Measurements from ENCODE around the gene USP40. TPM values are rescaled to one million over a fixed set of nuclear protein-coding genes. Genes with fewer than 3 reads are reported as not detected.

USP40 gene
- total RNA-seq: 28.6 and 29.3 TPM in 2 replicates

GRCh38 chr2:233566141-233566956, at the start of gene USP40:
Gene USP40, minus strand, starts transcription at chr2:233566782. Its CDS starts 1,228 bp downstream, at chr2:233565554.

Other genes with a start within 250 kb of the USP40 start
- 7.9 and 13.5 TPM in 2 replicates for gene DGKD, start 212.3 kb downstream of the USP40 start, total RNA-seq
- not detected in 2 replicates for gene UGT1A8, start 50.9 kb upstream of the USP40 start, total RNA-seq
- not detected in 2 replicates for gene UGT1A10, start 69.7 kb upstream of the USP40 start, total RNA-seq
- gene UGT1A9, start 105.1 kb upstream of the USP40 start, total RNA-seq: under 0.01 TPM in 2 replicates
- gene UGT1A7, start 115.1 kb upstream of the USP40 start, total RNA-seq: not detected in 2 replicates
- 0.58 and 1.4 TPM in 2 replicates for gene UGT1A6, start 126.1 kb upstream of the USP40 start, total RNA-seq
- gene UGT1A5, start 146.1 kb upstream of the USP40 start, total RNA-seq: not detected in 2 replicates
- gene UGT1A4, start 152.0 kb upstream of the USP40 start, total RNA-seq: 0.28 TPM in 1 of 2 replicates, not detected in the other
- gene UGT1A3, start 162.3 kb upstream of the USP40 start, total RNA-seq: not detected in 2 replicates
- not detected in 2 replicates for gene UGT1A1, start 193.5 kb upstream of the USP40 start, total RNA-seq
- not detected in 2 replicates for gene MROH2A, start 211.5 kb upstream of the USP40 start, total RNA-seq